HL-60 (cell line): ENCODE data around the gene PRSS53.
A peak's percentile ranks its signal among the peaks of the same experiment; 100 is the strongest.

Source experiments
- DNase-seq, 2 experiments: peaks; one replicate each; pipeline ENCODE4 v3.0.0-alpha.2; 2010 to 2020; ENCODE audit warnings: low read depth in 1 of 2, low spot score in 1 of 2
- H3K27ac ChIP-seq: fragments of 250-450 bp; sonication (Bioruptor Pico); replicated peaks from 2 replicates; pipeline ENCODE4 v1.5.1; 2020; ENCODE audit warnings: mild to moderate bottlenecking, moderate library complexity
- H3K27me3 ChIP-seq: fragments of 250-450 bp; sonication (Bioruptor Pico); 2 replicates; pipeline ENCODE4 v1.5.1; 2021; ENCODE audit warnings: mild to moderate bottlenecking, moderate library complexity; ENCODE audit not compliant: insufficient read depth, poor library complexity, severe bottlenecking
- H3K4me3 ChIP-seq: replicated peaks from 2 replicates; pipeline ENCODE4 v1.5.1; 2011; ENCODE audit warnings: mild to moderate bottlenecking, control low read depth, low read length; ENCODE audit not compliant: insufficient read depth
- GABPA ChIP-seq: IDR thresholded peaks from 2 replicates; pipeline ENCODE4 v1.6.1; 2012; ENCODE audit warnings: low read depth
- POLR2AphosphoS5 ChIP-seq: IDR thresholded peaks from 2 replicates; pipeline ENCODE4 v1.6.1; 2012; ENCODE audit warnings: low read depth
- SPI1 ChIP-seq: IDR thresholded peaks from 2 replicates; pipeline ENCODE4 v1.6.1; 2012; ENCODE audit warnings: low read depth, mild to moderate bottlenecking, borderline replicate concordance
- TF ChIP-seq, protein P1 (sequence below): IDR thresholded peaks from one replicate; pipeline ENCODE4 v1.5.1; 2011; ENCODE audit warnings: low read length, control low read depth, inconsistent platforms; ENCODE audit not compliant: insufficient read depth
- TF ChIP-seq, protein P2 (sequence below): IDR thresholded peaks from 2 replicates; pipeline ENCODE4 v1.6.1; 2012; ENCODE audit warnings: low read depth; ENCODE audit not compliant: insufficient replicate concordance

The PRSS53 gene

DNA sequence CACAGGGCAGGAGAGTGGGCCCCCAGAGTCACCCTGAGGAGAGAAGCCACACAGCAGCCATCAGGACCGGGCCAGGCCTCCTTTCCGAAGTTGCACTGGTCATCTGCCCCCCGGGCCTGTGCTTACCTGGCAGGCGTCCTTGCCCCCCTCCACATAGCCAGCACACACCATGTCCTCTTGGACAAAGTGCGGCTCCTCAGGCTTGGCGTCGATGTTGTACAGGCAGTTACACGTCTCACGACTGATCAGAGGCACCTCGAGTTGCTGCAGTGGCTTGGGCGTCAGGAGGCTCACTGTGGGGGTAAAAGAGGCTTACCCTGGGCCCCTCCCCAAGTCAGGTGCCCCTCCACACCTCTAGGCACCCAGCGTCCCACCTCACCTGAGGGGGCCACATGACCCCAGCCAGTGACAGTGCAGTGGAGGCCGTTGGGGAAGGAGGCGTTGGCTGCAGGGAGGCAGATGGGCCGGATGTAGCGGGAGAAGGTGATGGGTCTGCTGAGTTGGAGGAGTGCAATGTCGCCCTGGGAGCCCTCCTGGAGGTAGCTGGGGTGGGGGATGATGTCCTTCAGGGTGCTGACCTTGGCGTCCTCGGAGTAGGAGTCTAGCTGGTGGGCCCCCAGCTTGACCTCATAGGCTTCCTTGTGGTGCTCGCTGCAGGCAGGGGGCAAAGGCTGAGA is 43.7 kb upstream of the PRSS53 start:
- Histone ChIP-seq H3K27ac (no peak overlapping the region), H3K27me3 (no peaks in the 10 kb centered on the region), H3K4me3 (no peak overlapping the region)
- DNase-seq: no peak
- TF ChIP-seq SPI1 (no peak), POLR2AphosphoS5 (0 out of 2 replicates have a peak, but pooled peaks have one; percentile 26)

GRCh38 chr16:31131841-31132271 is 43.1 kb upstream of the PRSS53 start:
- DNase-seq: no peak
- Histone ChIP-seq H3K4me3 (no peak overlapping the region), H3K27ac (no peak overlapping the region), H3K27me3 (no peaks in the 10 kb centered on the region)
- no peak for TF ChIP-seq POLR2AphosphoS5
- no peak for TF ChIP-seq GABPA
- TF ChIP-seq, protein P1, sequence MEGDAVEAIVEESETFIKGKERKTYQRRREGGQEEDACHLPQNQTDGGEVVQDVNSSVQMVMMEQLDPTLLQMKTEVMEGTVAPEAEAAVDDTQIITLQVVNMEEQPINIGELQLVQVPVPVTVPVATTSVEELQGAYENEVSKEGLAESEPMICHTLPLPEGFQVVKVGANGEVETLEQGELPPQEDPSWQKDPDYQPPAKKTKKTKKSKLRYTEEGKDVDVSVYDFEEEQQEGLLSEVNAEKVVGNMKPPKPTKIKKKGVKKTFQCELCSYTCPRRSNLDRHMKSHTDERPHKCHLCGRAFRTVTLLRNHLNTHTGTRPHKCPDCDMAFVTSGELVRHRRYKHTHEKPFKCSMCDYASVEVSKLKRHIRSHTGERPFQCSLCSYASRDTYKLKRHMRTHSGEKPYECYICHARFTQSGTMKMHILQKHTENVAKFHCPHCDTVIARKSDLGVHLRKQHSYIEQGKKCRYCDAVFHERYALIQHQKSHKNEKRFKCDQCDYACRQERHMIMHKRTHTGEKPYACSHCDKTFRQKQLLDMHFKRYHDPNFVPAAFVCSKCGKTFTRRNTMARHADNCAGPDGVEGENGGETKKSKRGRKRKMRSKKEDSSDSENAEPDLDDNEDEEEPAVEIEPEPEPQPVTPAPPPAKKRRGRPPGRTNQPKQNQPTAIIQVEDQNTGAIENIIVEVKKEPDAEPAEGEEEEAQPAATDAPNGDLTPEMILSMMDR: no peak
- TF ChIP-seq SPI1: no peak
- TF ChIP-seq, protein P2, sequence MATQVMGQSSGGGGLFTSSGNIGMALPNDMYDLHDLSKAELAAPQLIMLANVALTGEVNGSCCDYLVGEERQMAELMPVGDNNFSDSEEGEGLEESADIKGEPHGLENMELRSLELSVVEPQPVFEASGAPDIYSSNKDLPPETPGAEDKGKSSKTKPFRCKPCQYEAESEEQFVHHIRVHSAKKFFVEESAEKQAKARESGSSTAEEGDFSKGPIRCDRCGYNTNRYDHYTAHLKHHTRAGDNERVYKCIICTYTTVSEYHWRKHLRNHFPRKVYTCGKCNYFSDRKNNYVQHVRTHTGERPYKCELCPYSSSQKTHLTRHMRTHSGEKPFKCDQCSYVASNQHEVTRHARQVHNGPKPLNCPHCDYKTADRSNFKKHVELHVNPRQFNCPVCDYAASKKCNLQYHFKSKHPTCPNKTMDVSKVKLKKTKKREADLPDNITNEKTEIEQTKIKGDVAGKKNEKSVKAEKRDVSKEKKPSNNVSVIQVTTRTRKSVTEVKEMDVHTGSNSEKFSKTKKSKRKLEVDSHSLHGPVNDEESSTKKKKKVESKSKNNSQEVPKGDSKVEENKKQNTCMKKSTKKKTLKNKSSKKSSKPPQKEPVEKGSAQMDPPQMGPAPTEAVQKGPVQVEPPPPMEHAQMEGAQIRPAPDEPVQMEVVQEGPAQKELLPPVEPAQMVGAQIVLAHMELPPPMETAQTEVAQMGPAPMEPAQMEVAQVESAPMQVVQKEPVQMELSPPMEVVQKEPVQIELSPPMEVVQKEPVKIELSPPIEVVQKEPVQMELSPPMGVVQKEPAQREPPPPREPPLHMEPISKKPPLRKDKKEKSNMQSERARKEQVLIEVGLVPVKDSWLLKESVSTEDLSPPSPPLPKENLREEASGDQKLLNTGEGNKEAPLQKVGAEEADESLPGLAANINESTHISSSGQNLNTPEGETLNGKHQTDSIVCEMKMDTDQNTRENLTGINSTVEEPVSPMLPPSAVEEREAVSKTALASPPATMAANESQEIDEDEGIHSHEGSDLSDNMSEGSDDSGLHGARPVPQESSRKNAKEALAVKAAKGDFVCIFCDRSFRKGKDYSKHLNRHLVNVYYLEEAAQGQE: no peak

DNA sequence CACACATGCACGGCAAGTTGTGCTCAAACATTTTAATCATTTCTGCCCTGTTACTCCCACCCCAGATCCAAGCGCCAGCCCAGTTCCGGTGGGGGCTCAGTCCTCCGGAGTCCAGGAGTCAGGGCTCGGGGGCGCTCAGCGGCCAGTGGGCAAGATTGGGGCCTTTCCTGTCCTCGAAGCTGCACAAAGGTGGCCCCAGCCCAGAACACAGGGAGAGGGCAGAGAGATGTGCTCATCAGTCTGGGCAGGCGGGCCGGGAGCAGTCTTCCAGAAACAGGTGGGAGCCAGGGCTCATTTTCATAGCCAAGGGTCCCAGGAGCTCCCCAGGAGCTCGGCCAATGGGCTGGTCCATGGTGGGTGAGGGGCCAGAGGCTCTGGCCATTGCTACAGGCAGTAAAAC is 42.7 kb upstream of the PRSS53 start:
- no peaks in the 10 kb centered on the region for H3K27me3 ChIP-seq
- H3K27ac ChIP-seq: 0 out of 2 replicates have a peak overlapping the region, but pooled peaks have one; percentile 13
- TF ChIP-seq, protein P1: no peak
- TF ChIP-seq POLR2AphosphoS5: no peak
- no peak for TF ChIP-seq SPI1
- TF ChIP-seq, protein P2: no peak
- no peak for TF ChIP-seq GABPA
- no peak overlapping the region for H3K4me3 ChIP-seq
- no peak for DNase-seq

- no peak for TF ChIP-seq POLR2AphosphoS5
- TF ChIP-seq SPI1: no peak
- H3K4me3 ChIP-seq: no peak overlapping the region
- no peaks in the 10 kb centered on the region for H3K27me3 ChIP-seq
- 0 out of 2 replicates have a peak overlapping the region, but pooled peaks have one; percentile 13 for H3K27ac ChIP-seq
- DNase-seq: no peak
Observed at GRCh38 chr16:31130899-31131298, 42.2 kb upstream of the PRSS53 start.
